GM12801 (cell line): Measurements from ENCODE around the gene ELF2.

Source experiments
- TF ChIP-seq, protein P1 (sequence below): IDR thresholded peaks from one replicate; pipeline ENCODE4 v1.5.1; 2011; ENCODE audit warnings: control low read depth; ENCODE audit not compliant: insufficient read length; ENCODE audit errors: extremely low read depth

Gene ELF2

DNA sequence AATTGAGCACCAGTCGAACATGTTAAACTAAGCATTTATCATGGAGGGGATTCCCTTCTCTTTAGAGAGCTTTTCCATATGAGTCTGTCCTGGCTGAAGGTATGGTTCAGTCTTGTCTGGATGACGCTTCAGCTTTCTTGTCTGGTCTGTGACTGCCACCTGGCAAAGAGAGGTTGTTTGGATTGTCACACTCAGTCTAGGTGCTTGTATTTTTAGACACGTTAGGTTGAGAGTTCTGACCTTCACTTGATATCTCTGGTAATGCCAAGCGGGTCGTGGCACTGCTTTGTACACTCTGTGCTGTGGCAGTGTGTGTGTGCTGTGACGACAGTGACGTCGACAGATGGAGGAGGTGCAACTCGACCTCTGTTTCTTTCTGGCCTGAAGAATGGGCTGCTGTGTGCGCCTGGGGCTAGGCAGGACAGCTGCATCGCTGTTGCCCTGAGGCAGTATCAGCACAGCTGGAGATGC lies 148.8 kb downstream of the ELF2 start:
- TF ChIP-seq, protein P1, sequence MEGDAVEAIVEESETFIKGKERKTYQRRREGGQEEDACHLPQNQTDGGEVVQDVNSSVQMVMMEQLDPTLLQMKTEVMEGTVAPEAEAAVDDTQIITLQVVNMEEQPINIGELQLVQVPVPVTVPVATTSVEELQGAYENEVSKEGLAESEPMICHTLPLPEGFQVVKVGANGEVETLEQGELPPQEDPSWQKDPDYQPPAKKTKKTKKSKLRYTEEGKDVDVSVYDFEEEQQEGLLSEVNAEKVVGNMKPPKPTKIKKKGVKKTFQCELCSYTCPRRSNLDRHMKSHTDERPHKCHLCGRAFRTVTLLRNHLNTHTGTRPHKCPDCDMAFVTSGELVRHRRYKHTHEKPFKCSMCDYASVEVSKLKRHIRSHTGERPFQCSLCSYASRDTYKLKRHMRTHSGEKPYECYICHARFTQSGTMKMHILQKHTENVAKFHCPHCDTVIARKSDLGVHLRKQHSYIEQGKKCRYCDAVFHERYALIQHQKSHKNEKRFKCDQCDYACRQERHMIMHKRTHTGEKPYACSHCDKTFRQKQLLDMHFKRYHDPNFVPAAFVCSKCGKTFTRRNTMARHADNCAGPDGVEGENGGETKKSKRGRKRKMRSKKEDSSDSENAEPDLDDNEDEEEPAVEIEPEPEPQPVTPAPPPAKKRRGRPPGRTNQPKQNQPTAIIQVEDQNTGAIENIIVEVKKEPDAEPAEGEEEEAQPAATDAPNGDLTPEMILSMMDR, result no peak

DNA sequence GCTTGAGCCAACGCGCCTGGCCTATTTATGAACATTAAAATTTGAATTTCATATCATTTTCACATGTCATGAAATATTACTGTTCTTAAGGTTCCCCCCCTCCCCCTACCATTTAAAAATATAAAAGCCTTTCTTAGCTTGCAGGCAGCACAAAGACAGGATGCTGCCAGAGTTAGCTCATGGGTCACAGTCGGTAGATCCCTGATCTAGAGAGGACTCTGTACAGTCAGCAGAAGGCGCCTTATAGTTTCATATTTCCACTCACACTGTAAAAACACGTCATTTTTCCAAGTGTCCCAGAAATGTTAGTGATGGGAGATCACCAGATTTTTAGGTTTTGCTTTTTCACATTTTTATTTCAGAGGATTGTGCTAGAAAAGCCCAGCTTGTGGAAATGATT lies 149.2 kb downstream of the ELF2 start:
- TF ChIP-seq, protein P1, result no peak

GRCh38 chr4:139025841-139026240 lies 151.2 kb downstream of the ELF2 start:
- TF ChIP-seq, protein P1, result no peak

GRCh38 chr4:139024686-139025085 lies 152.3 kb downstream of the ELF2 start:
- TF ChIP-seq, protein P1, result no peak

DNA sequence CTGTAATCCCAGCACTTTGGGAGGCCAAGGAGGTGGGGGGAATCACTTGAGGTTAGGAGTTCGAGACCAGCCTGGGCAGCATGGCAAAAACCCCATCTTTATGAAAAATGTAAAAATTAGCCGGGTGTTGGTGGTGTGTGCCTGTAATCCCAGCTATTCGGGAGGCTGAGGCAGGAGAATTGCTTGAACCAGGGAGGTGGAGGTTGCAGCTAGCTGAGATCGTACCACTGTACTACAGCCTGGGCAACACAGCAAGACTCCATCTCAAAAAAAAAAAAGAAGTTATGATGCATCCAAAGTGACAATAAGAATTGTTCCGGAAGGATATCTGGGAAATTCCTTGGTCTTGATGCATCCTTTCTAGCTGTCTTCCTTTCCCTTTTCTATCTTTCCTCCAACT lies 154.2 kb downstream of the ELF2 start:
- TF ChIP-seq, protein P1, result no peak

- TF ChIP-seq, protein P1, result no peak
Observed at GRCh38 chr4:139020384-139020783, 156.6 kb downstream of the ELF2 start.

DNA sequence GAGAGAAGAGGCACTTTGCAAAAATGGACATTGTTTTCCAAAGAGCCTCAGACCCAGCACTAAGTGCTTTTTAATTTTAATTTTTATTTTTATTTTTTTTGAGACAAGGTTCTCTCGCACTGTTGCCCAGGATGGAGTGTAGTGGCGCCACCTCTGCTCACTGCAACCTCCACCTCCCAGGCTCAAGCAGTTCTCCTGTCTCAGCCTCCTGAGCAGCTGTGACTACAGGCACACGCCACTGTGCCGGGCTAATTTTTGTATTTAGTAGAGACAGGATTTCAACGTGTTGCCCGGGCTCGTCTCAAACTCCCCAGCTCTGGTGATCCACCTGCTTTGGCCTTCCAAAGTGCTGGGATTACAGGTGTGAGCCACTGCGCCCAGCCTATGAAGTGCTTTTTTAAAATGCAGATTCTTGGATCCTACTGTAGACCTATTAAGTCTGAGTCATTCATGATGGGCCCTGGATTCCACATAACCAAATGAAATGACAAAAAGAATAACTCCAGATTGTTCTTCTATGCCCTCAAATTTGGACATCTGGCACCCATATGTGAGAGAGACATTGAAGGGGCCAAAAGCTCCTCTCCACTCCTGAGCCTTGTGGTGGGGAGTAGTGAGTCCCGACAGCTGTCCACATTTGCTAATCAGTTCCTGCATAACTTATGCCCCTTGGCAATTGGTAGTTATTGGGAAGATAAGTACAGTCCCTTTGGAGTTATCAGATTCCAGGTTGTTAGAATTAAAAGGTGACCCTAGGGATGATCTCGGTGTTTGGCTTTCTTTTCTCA lies 157.9 kb downstream of the ELF2 start:
- TF ChIP-seq, protein P1, result no peak

DNA sequence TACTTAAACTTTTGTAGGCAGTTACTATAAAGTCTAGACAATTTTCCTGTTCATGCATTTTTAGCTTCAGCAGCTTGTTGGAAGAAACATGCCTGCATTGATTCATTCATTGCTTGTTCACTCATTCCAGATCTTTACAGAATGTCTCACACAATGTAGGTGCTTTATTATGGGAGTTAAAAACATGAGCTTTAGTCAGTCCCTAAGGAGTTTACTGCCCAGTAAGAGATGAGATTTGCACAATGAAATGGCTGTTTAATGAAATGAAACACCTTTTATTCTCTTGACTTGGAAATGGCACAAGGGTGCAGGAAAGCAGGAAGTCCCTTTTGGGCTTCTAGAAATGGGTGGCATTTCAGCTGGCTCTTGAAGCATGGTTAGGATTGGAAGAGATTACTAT lies 158.5 kb downstream of the ELF2 start:
- TF ChIP-seq, protein P1, result no peak
